Left kidney (tissue), 2 donors: ENCODE measurements around the gene SPATA33. TPM values are rescaled to one million over a fixed set of nuclear protein-coding genes. Genes with fewer than 3 reads are reported as not detected.
"Not testable (repeated sequence)": the region's sequence is repeated elsewhere in the genome, so short reads cannot be mapped to it uniquely, and the experiment has no call there.

Experiments
- DNase-seq: peaks from one replicate; pipeline ENCODE4 v3.0.0-alpha.2; 2013
- polyA plus RNA-seq: library from polyadenylated mRNA; unstranded; fragments of 120-200 nt; gene quantifications from one replicate; pipeline ENCODE4 v1.2.1, GENCODE V29; 2013; ENCODE audit not compliant: insufficient read length

SPATA33 gene
- polyA plus RNA-seq, 1 donor = 15.5 TPM

DNA sequence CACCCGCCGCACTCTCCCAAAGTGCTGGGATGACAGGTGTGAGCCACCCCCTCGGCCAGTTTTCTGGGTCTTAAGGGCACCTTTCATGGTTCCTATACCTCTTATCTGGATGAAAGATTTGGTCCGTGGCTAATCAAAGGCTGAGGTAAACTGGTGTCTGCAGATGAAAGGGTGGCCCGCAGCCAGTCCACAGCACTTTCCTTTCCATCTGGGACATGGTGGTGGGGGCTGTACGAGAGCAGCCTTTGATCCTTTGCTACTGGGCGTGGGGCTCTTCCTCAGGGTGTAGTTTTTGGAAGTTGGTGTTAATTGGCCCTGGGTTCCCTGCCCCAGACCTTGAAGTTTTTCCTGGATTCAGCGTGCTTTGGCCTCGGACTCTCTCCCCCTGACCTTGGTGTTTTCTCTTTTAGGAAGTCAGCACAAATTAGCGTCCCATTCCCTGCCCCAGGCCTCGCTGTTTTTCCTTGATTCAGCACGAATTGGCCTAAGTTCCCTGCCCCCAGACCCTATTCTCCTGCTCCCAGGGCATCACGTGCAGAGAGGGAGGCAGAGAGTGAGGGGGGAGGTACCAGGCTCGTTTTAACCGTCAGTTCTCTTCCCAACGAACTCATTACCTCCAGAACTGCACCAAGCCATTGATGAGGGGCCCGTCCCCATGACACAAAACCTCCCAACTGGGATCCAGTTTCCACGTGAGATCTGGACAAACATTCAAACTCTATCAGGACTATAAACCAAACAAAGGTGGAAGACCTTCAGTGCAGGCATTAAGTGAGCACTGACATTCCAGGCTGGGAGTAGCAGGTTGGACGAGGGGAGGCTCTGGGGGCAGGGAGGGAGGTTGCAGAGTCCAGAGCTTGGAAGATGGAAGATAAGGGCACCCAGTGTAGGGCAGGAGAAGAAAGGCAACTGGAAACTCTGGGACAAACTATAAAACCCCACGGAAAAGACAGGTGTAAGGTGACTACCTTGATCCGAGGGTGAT lies 32.6 kb upstream of the SPATA33 start:
- no peak for DNase-seq

- DNase-seq = no peak
Measured at GRCh38 chr16:89629827-89630610, 27.6 kb upstream of the SPATA33 start.

DNA sequence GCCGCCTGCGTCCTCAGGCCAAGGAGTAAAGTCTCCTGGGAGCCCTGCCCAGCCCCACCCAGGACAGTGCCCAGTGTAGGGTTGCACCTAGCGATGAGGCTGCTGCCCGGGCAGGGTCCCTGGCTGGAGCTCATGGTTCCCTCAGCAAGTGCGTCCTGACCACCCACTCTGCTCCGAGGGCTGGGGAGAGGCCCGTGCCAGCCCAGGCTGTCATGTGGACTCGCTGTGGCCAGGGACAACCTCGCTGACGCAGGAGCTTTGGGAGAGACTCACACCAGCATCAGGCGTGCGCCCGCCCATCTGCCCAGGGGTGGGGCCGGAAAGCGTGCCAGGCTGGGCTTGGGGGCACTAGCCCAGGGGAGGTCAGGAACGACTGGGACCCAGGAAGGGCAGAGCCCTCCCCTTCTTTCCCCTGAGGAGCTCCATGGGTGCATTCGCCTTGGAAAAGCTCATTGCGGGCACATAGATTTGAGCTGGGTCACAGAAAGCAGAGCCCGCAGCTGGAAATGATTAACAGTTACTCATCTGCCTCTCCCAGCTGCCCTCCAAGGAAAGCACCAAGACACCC lies 24.5 kb upstream of the SPATA33 start:
- no peak for DNase-seq

- DNase-seq = not testable (repeated sequence)
Measured at GRCh38 chr16:89634463-89635385, 22.9 kb upstream of the SPATA33 start.

DNA sequence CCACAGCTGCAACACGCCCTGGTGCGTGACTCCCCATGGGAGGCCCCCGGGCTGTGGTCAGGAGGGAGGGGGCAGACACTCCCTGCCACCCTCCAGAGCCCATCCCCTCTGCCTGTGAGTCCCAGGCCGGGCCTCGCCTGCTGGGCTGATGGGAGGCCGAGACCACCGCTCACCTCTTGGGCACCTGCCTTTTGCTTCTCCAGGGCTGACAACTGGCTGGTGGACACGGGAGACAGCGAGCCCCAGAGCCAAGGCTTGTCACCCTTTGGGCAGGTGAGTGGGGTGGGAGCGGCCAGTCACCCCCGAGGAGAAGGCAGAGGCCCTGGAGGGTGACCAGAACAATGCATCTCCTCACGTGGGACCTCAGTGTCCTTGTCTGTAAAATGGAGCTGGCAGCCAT lies 21.0 kb upstream of the SPATA33 start:
- no peak for DNase-seq

- DNase-seq = no peak
Measured at GRCh38 chr16:89637379-89637778, 20.3 kb upstream of the SPATA33 start.

DNA sequence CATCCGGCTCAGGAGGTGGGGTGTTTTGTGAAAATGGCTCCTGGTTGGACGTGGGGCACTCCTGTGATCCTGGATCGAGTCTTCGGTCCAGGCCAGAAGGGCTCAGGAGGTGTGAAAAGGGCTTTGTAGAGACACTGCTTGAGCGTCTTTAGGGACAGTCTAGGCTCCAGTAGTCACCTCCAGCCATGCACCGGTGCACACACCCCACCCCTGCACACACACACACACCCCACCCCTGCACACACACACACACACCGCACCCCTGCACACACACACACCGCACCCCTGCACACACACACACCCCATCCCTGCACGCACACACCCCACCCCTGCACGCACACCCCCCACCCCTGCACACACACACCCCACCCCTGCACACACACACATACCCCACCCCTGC lies 19.2 kb upstream of the SPATA33 start:
- DNase-seq = no peak

DNA sequence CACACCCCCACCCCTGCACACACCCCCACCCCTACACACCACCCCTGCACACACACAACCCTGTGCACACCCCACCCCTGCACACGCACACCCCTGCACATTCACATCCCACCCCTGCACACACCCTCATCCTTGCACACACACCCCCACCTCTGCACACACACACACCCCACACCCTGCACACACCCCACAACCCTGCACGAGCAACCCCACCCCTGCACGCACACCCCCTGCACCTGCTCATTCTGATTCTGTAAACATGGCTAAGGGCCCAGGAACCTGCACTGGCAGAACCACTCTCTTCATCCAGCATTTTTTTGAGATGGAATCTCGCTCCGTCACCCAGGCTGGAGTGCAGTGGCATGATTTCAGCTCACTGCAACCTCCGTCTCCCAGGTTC lies 18.3 kb upstream of the SPATA33 start:
- DNase-seq = no peak

DNA sequence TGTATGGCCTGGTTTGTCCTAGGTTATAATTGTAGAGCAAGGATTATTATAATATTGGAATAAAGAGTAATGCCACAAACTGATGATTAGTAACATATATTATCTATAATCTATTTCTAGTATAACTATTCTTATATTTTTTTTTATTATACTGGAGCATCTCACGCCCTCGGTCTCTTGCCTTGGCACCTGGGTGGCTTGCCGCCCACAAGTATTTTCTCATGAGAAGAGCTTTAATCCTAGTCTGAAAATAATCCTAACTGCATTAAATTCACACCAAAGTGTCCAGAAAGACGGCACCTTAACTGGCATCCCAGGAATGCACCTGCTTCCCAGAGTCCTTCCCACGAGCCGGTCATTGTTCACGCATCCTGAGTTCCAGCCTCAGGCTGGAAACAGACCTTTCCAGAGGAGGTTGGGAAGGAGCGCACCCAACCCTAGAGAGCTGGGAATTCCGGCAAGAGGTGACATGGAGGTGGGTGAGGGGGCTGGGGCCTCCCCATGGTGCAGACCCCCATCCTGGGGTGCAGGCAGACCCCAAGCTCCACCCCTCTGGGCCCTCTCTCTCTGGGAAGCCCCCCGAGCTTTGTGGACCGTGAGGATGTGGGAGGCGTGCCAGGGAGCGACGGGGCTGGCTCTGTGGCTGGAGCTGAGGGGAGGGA lies 16.0 kb upstream of the SPATA33 start:
- DNase-seq = no peak

- no peak for DNase-seq
Measured at GRCh38 chr16:89642574-89642973, 15.1 kb upstream of the SPATA33 start.

DNA sequence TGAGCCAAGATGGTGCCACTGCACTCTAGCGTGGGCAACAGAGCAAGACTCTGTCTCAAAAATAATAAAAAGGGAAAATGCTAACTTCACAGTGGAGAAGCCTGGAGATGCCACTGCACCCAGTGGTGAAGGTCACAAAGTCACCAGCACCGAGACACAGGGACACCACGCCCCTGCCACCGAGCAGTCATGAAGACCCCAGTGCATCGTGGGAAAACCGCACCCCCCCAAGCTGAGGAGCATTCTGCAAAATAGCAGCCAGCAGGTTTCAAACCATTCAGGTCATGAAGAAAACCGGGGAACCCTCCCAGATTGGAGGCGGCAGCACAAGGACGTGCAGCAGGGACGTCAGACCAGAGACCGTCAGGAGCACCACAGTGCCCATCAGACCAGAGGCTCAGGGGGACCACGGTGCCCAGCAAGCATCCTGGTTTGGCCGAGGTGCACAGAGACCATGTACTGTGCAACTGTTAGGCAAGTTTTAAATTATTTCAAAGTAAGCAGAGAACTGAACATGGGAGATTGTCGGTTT lies 13.8 kb upstream of the SPATA33 start:
- no peak for DNase-seq

GRCh38 chr16:89645122-89645521 lies 12.5 kb upstream of the SPATA33 start:
- DNase-seq = no peak

DNA sequence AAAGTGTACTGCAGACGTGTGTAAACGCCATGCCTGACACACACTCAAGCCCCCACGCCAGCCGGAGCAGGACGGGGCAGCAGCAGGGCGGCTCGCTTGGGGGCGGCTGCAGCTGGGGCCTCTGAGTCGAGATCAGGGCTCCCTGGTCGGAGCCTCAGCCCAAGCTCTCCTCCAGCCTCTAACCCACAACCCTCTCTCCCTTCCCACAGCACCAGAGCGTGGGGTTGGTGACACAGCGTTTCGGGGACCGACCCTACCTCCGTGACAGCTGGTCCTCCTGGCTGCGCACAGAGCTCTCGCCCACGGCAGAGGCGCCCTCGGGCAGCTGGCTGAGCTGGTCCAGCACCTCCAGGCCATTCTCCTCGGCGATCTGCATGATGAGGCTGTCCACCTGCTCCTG lies 11.4 kb upstream of the SPATA33 start:
- no peak for DNase-seq

GRCh38 chr16:89646906-89647305 lies 10.7 kb upstream of the SPATA33 start:
- DNase-seq = no peak

DNA sequence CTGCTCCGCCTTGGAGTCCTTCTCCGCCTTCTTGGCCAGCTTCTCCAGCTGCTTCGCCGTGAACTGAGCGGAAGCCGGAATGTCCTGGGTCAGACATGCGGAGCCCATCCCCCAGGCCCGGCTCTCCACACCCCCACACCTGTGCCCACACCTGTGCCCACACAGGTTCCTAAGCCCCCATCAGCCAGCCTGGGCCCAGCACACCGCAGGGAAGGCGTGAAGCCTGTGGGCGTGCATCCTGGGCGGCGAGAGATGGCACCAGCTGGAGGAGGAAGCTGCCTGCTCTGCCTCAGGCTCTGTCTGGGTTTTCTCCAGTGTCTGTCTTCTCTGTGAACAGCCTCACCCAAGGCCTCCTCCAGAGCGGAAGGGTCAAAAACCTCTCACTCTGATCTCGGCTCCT lies 6.1 kb upstream of the SPATA33 start:
- DNase-seq = no peak

GRCh38 chr16:89653656-89654295 lies 3.9 kb upstream of the SPATA33 start:
- no peak for DNase-seq

GRCh38 chr16:89655062-89655643 lies 2.5 kb upstream of the SPATA33 start:
- no peak for DNase-seq

DNA sequence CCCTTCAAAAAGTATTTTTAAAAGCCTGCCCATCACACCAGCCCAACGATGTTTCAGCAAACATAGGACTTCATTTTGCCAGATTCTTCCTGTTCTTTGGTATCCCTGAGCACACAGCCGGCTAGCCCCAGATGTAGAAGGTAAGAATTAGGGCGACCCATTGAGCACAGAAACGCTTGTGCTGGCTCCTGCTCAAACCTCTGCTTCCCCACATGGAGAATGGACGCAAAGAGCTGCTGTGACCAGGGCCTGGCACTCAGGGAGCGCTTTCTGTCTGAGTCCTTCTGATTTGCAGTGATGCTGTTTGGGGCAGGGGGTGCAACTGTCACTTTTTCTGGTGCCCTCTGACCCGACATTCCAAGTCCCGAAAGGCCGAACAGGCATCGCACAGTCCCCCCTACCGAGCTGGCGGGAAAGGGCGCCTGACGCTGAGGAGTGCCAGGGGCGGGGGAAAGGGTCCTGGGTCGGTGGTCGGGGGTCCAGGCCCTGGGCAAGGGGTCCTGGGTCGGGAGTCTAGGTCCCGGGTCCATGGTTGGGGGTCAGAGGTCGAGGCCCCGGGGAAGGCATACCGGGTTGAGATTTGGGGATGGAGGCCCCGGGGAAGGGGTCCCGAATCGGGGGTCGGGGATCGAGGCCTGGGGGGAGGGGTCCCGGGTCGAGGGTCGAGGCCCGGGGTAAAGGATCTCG lies 1.1 kb upstream of the SPATA33 start:
- no peak for DNase-seq

DNA sequence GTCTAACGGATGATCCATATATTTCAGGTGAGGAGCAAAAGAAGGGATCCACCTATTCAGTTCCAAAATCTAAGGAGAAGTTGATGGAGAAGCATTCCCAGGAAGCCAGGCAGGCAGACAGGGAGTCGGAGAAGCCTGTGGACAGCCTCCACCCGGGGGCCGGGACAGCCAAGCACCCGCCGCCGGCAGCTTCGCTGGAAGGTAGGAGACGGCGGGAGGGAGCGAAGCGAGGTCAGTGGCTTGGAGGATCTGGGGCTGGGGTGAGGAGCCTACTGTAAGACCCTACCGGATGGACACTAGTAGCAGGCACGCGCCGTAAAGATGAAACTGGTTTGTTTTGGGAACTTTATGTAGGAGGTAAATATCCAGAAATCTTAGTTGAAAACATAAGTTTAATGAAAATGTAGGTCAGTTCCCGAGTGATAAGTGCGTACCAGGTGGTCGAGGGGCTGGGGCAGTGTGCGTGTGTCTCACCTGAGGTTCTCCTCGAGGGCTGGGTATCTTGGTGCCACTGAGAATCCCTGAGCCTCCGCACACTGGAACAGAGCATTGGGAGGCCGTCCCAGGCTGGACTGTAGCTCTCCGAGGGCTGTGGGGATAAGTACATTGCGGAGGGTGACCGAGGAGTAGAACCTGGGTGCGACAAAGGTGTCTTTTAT lies 714 bp downstream of the SPATA33 start:
- DNase-seq = no peak
